GM10266 (cell line): ENCODE measurements around the gene PPM1E.

Experiments
- DNase-seq: peaks from one replicate; pipeline ENCODE4 v3.0.0; 2012; ENCODE audit errors: extremely low spot score
- CTCF ChIP-seq: IDR thresholded peaks from 2 replicates; pipeline ENCODE4 v1.5.1; 2012; ENCODE audit warnings: mild to moderate bottlenecking, low read depth; ENCODE audit not compliant: control insufficient read depth, insufficient read depth; ENCODE audit errors: missing control alignments

PPM1E gene

GRCh38 chr17:58917228-58917627 is 161.6 kb downstream of the PPM1E start:
- TF ChIP-seq CTCF, result no peak
- no peak for DNase-seq

- TF ChIP-seq CTCF, result no peak
- DNase-seq, result no peak
Observed at GRCh38 chr17:58918072-58918471, 162.4 kb downstream of the PPM1E start.

- no peak for TF ChIP-seq CTCF
Observed at GRCh38 chr17:58918884-58919283, 163.2 kb downstream of the PPM1E start.

GRCh38 chr17:58920773-58921172 is 165.1 kb downstream of the PPM1E start:
- TF ChIP-seq CTCF, result no peak
- peak; percentile 32 for DNase-seq

More at GRCh38 chr17:58918884-58919283, 163.2 kb downstream of the PPM1E start:
- DNase-seq, result no peak

GRCh38 chr17:58932956-58933355 is 177.3 kb downstream of the PPM1E start:
- no peak for TF ChIP-seq CTCF
- DNase-seq, result no peak

GRCh38 chr17:58936295-58936694 is 180.6 kb downstream of the PPM1E start:
- TF ChIP-seq CTCF, result no peak
- DNase-seq, result no peak

GRCh38 chr17:58944166-58944565 is 188.5 kb downstream of the PPM1E start:
- no peak for DNase-seq
- no peak for TF ChIP-seq CTCF
